ENCODE measurements around the gene MAST4. TPM values are rescaled to one million over a fixed set of nuclear protein-coding genes. Genes with fewer than 3 reads are reported as not detected.

Gene MAST4
- total and polyA plus RNA-seq, 2 of the 4 experiments (the other 2 are of a cell fraction): 4.8 to 6.8 TPM

DNA sequence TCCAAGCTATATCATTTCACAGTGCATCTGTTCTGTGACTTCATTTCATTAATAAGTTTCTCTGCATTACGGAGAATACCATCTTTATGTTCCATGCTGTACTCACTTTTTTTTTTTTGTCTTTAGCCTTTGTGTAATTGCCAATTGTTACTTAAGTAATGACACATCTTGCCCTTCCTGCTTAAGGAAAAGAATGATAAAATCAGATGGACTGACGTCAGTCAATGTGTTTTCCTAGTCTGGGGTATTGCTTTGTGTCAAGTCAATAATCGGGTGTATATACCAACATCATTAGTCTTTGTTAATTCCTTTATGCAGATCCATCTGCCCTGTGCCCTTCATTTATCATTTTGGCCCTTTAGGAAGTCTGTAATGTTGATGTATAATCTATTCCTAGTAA is 466.9 kb downstream of the MAST4 start:
- peaks cover 5% of the 10 kb centered on the region for H3K4me1 ChIP-seq (ENCODE audit: control insufficient read depth, insufficient read depth, low read length)
- no peak overlapping the region for H4K8ac ChIP-seq (ENCODE audit: low read depth in 2 of 2, low read length in 2 of 2)
- no peak overlapping the region for H2AFZ ChIP-seq (replicated peaks; ENCODE audit: low read length, poor library complexity)
- no peak overlapping the region for H3K4me2 ChIP-seq (ENCODE audit: low read depth, low read length)
- H4K5ac ChIP-seq (ENCODE audit: low read depth, low read length): no peak overlapping the region
- in situ Hi-C loops (cut with MboI; ENCODE audit: low sequenced_read_pairs): no loop called here
- H3K4ac ChIP-seq (ENCODE audit: low read depth, low read length): no peak overlapping the region
- H2BK5ac ChIP-seq (ENCODE audit: low read depth, low read length, poor library complexity, severe bottlenecking): no peak overlapping the region
- H2BK20ac ChIP-seq (ENCODE audit: low read depth, low read length): no peak overlapping the region
- ChIA-PET CTCF (interaction anchor here (0.6 kb wide), 1 partner anchor 44 kb away, joined by 3 read pairs; no protein-coding TSS in a partner anchor), POLR2A (ENCODE audit: unreplicated experiment) (interaction anchor here (0.6 kb wide), 1 partner anchor 56 kb away, joined by 4 read pairs; no protein-coding TSS in a partner anchor)
- no peaks in the 10 kb centered on the region for H3K36me3 ChIP-seq (ENCODE audit: control insufficient read depth, insufficient read depth, low read length)
- intact Hi-C loops (cut with micrococcal nuclease): no loop called here
- H3K56ac ChIP-seq (ENCODE audit: extremely low read depth, insufficient read depth, low read length): no peak overlapping the region
- ATAC-seq (ENCODE audit: low read depth): no peak
- WGBS, 2 experiments (ENCODE audit: extremely low coverage in 2 of 2, insufficient read length in 1 of 2): no CpG with 5 or more reads among the region's 3 CpGs
- H2BK15ac ChIP-seq (ENCODE audit: low read depth, low read length): no peak overlapping the region
- H4K91ac ChIP-seq (ENCODE audit: insufficient read depth, low read depth, low read length): no peak overlapping the region
- H3K23ac ChIP-seq (ENCODE audit: low read depth, low read length): no peak overlapping the region
- no peaks in the 10 kb centered on the region for H3K27me3 ChIP-seq (ENCODE audit: control insufficient read depth, insufficient read depth, low read length)
- no peak overlapping the region for H2AK9ac ChIP-seq (replicated peaks; ENCODE audit: low read depth, low read length, poor library complexity)
- peaks cover 11% of the 10 kb centered on the region for H3K9me1 ChIP-seq (ENCODE audit: insufficient read depth, low read length)
- no peak overlapping the region for H3K14ac ChIP-seq (replicated peaks; ENCODE audit: low read depth, low read length)
- DNase-seq: no peak
- H4K20me1 ChIP-seq (ENCODE audit: insufficient read depth, low read length): no peaks in the 10 kb centered on the region
- no peak overlapping the region for H3K27ac ChIP-seq (ENCODE audit: insufficient read depth, low read length)
- H3K4me3 ChIP-seq (ENCODE audit: insufficient read depth, low read depth, low read length): no peak overlapping the region
- H2AK5ac ChIP-seq (ENCODE audit: low read depth, low read length): no peak overlapping the region
- H3K9ac ChIP-seq (ENCODE audit: low read depth, low read length): no peak overlapping the region
- no peak overlapping the region for H2BK120ac ChIP-seq (ENCODE audit: low read depth, low read length)
- H3K9me3 ChIP-seq (ENCODE audit: control insufficient read depth, insufficient read depth, low read length): no peaks in the 10 kb centered on the region
- dilution Hi-C loops (cut with HindIII; ENCODE audit: low sequenced_read_pairs, unreplicated experiment): no loop called here
- no TSS peak for BruUV-seq (replicated peaks)
- TF ChIP-seq CTCF (conservative IDR thresholded peaks at IDR 0.05; ENCODE audit: low read depth, low read length) (no peak), BHLHE40 (IDR thresholded peaks at IDR 0.05; ENCODE audit: low read depth, low read length) (no peak), MAFK (IDR thresholded peaks at IDR 0.05; ENCODE audit: low read depth, low read length) (no peak), CEBPB (IDR thresholded peaks at IDR 0.05; ENCODE audit: low read depth, low read length) (no peak), MXI1 (IDR thresholded peaks at IDR 0.05; ENCODE audit: borderline replicate concordance, low read depth, low read length) (no peak), NFE2L2 (IDR thresholded peaks at IDR 0.05; ENCODE audit: low read depth, low read length) (no peak)
- no peak overlapping the region for H3K18ac ChIP-seq (ENCODE audit: low read depth, low read length)
- H3K79me1 ChIP-seq (ENCODE audit: low read depth in 1 of 2, low read length in 2 of 2): peaks cover 7 to 52% of the 10 kb centered on the region in 2 experiments; a peak in 3 of 4 replicates

Data from IMR-90 (cell line).